Suprapubic skin (tissue), 4 donors: ENCODE results near the gene LYSMD2.

ENCODE experiments used
- CTCF ChIP-seq, 2 donors: fragments of 200-600 bp in 1 of 2; fragments of 450-650 bp in 1 of 2; sonication (generic) in 1 of 2; IDR thresholded peaks; one replicate each; pipeline ENCODE4 v1.5.1; 2016 to 2019; ENCODE audit warnings: antibody characterized with exemption in 2 of 2, mild to moderate bottlenecking in 1 of 2, moderate library complexity in 1 of 2
- EP300 ChIP-seq: sonication (generic); formaldehyde crosslinking; IDR thresholded peaks from one replicate; pipeline ENCODE4 v1.6.1; 2017; ENCODE audit warnings: antibody characterized with exemption
- POLR2A ChIP-seq, 2 donors: fragments of 450-650 bp; IDR thresholded peaks; one replicate each; pipeline ENCODE4 v1.6.1; 2017; ENCODE audit warnings: antibody characterized with exemption in 2 of 2, mild to moderate bottlenecking in 2 of 2, moderate library complexity in 2 of 2
- POLR2AphosphoS5 ChIP-seq, 3 donors: sonication (generic); formaldehyde crosslinking; IDR thresholded peaks; one replicate each; pipeline ENCODE4 v1.6.1; 2017; ENCODE audit warnings: antibody characterized with exemption in 3 of 3

DNA sequence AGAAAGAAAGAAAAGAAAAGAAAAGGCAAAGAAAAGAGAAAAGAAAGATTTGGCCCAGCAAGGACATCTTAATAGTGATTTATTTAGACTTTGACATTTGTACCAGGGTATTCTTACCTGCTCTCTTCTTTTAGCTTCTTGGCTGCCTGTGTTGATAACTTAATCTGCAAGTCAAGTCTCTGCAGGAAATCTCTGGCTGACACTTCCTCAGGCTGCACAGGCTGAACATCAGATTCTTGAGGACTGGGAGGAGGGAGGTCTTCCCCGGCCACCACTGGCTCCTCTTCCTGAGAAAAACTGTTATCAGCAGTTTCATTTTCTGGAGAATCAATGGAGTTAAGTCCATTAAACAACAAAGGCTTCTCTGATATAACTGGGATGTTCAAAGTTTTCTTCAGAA lies 12.8 kb downstream of the LYSMD2 start:
- TF ChIP-seq POLR2A (IDR thresholded peaks at IDR 0.05) (no peak), CTCF (IDR thresholded peaks at IDR 0.05) (no peak), EP300 (no peak), POLR2AphosphoS5 (IDR thresholded peaks at IDR 0.05) (no peak)
